RWPE2 (cell line): ENCODE measurements around the gene IGSF21.

Source experiments
- ATAC-seq: fragments of 200-7000 bp; cut with Tn5 transposase; 3 replicates; pipeline ENCODE4 v1.9.1; 2021; ENCODE audit warnings: low read depth
- DNase-seq: peaks from one replicate; pipeline ENCODE4 v3.0.0-alpha.2; 2020; ENCODE audit warnings: low spot score
- H3K27ac ChIP-seq: fragments of 450-650 bp; 2 replicates; pipeline ENCODE4 v1.5.1; 2017; ENCODE audit warnings: mild to moderate bottlenecking; ENCODE audit not compliant: poor library complexity, severe bottlenecking
- H3K27me3 ChIP-seq: fragments of 250-450 bp; sonication (Bioruptor Pico); 2 replicates; pipeline ENCODE4 v1.5.1; 2021; ENCODE audit warnings: mild to moderate bottlenecking, moderate library complexity; ENCODE audit not compliant: insufficient read depth, poor library complexity, severe bottlenecking
- H3K36me3 ChIP-seq: fragments of 250-450 bp; sonication (Bioruptor Pico); 2 replicates; pipeline ENCODE4 v1.5.1; 2020; ENCODE audit warnings: low read depth, mild to moderate bottlenecking, moderate library complexity
- H3K4me1 ChIP-seq: fragments of 250-450 bp; sonication (Bioruptor Pico); 2 replicates; pipeline ENCODE4 v1.5.1; 2021; ENCODE audit warnings: mild to moderate bottlenecking, moderate library complexity; ENCODE audit not compliant: insufficient read depth, poor library complexity, severe bottlenecking
- H3K4me3 ChIP-seq: fragments of 250-450 bp; sonication (Bioruptor Pico); 2 replicates; pipeline ENCODE4 v1.5.1; 2021; ENCODE audit warnings: mild to moderate bottlenecking, moderate library complexity; ENCODE audit not compliant: severe bottlenecking
- H3K9me3 ChIP-seq: fragments of 250-450 bp; sonication (Bioruptor Pico); 2 replicates; pipeline ENCODE4 v1.5.1; 2021; ENCODE audit warnings: mild to moderate bottlenecking, moderate library complexity; ENCODE audit not compliant: severe bottlenecking
- TF ChIP-seq, protein P1 (sequence below): fragments of 450-650 bp; IDR thresholded peaks from one replicate; pipeline ENCODE4 v1.5.1; 2017; ENCODE audit warnings: mild to moderate bottlenecking, moderate library complexity; ENCODE audit not compliant: poor library complexity, severe bottlenecking

IGSF21 gene

DNA sequence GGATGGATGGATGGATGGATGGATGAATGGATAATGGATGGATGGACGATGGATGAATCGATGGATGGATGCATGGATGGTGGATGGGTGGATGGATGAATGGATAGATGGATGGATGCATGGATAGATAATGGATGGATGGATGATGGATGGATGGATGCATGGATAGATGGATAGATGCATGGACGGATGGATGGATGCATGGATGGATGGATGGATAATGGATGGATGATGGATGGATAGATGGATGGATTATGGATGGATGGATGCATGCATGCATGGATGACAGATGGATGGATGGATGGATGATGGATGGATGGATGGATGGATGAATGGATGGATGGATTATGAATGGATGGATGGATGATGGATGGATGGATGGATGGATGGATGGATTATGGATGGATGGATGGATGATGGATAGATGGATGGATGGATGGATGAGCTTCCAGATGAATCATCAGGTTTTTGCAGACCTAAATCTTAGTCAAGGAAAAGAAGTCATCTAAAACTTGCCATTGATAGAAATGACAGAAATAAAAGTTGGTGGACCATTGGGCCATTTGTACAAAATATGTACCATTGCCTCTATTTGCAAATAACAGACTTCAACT lies 197.7 kb downstream of the IGSF21 start:
- Histone ChIP-seq H3K27ac (no peak overlapping the region), H3K4me1 (no peaks in the 10 kb centered on the region), H3K36me3 (no peaks in the 10 kb centered on the region), H3K27me3 (no peaks in the 10 kb centered on the region), H3K4me3 (no peak overlapping the region), H3K9me3 (no peaks in the 10 kb centered on the region)
- ATAC-seq, result no peak
- DNase-seq, result no peak
- TF ChIP-seq, protein P1, sequence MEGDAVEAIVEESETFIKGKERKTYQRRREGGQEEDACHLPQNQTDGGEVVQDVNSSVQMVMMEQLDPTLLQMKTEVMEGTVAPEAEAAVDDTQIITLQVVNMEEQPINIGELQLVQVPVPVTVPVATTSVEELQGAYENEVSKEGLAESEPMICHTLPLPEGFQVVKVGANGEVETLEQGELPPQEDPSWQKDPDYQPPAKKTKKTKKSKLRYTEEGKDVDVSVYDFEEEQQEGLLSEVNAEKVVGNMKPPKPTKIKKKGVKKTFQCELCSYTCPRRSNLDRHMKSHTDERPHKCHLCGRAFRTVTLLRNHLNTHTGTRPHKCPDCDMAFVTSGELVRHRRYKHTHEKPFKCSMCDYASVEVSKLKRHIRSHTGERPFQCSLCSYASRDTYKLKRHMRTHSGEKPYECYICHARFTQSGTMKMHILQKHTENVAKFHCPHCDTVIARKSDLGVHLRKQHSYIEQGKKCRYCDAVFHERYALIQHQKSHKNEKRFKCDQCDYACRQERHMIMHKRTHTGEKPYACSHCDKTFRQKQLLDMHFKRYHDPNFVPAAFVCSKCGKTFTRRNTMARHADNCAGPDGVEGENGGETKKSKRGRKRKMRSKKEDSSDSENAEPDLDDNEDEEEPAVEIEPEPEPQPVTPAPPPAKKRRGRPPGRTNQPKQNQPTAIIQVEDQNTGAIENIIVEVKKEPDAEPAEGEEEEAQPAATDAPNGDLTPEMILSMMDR, result no peak

- Histone ChIP-seq H3K9me3 (no peaks in the 10 kb centered on the region), H3K36me3 (no peaks in the 10 kb centered on the region), H3K4me3 (no peak overlapping the region), H3K27me3 (no peaks in the 10 kb centered on the region), H3K27ac (no peak overlapping the region), H3K4me1 (no peaks in the 10 kb centered on the region)
- no peak for DNase-seq
- no peak for ATAC-seq
- TF ChIP-seq, protein P1, result no peak
Observed at GRCh38 chr1:18307329-18307898, 199.8 kb downstream of the IGSF21 start.

DNA sequence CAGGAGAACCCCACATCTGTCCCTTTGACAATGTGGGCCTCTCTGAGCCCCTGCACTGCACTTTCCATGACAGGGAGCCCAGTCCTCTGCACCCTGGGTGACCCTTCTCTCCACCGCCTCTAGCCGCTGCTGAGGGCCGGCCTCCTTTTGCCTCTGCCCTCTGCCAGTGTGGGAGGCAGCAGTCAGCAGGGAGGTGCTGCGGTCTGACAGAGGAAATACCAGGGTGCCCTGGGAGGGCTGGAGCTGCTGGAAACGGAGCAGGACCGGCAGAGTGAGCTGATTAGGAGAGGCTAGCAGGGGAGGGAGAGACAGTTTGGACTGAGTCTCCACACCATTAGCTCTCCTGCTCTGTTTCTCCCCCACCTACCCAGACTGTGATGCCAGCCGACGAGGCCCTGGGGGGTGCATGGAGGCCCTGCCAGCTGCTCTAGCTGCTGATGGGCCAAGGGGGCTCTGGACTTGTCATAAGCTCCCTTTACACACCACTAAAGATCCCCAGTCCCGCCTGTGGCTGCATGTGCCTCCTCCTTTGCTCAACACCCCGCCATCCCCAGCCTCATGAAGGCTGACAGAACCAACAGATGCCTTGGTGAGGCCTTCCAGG lies 202.1 kb downstream of the IGSF21 start:
- Histone ChIP-seq H3K27me3 (no peaks in the 10 kb centered on the region), H3K4me1 (no peaks in the 10 kb centered on the region), H3K4me3 (no peak overlapping the region), H3K36me3 (no peaks in the 10 kb centered on the region), H3K27ac (no peak overlapping the region), H3K9me3 (no peaks in the 10 kb centered on the region)
- DNase-seq, result no peak
- TF ChIP-seq, protein P1, result no peak
- ATAC-seq, result no peak

GRCh38 chr1:18312961-18313360 lies 205.4 kb downstream of the IGSF21 start:
- H3K4me1 ChIP-seq, result no peaks in the 10 kb centered on the region
- no peak for DNase-seq
- no peak overlapping the region for H3K27ac ChIP-seq
- H3K27me3 ChIP-seq, result no peaks in the 10 kb centered on the region
- no peak for ATAC-seq
- H3K36me3 ChIP-seq, result no peaks in the 10 kb centered on the region
- H3K9me3 ChIP-seq, result no peaks in the 10 kb centered on the region
- H3K4me3 ChIP-seq, result no peak overlapping the region
- TF ChIP-seq, protein P1, result no peak

DNA sequence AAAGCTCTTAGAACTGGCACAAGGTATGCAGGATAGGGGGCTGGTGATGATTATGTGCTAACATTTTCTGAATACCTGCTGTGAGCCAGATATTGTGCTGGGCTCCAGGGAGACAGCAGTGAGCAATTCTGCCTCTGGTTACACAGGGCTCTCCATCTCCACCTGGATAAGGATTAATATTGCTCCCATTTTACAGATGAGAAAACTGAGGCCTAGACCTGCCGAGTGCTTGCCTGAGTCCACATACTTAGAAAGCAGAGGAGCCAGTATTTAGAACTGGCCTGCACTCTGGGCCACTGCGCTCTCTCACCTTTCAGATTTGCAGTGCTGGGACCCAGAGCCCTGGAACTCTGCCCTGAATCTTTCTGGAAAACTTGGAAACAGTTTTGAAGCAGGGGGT lies 205.9 kb downstream of the IGSF21 start:
- no peaks in the 10 kb centered on the region for H3K4me1 ChIP-seq
- H3K9me3 ChIP-seq, result no peaks in the 10 kb centered on the region
- H3K27ac ChIP-seq, result no peak overlapping the region
- ATAC-seq (no peak), DNase-seq (no peak)
- no peaks in the 10 kb centered on the region for H3K27me3 ChIP-seq
- H3K4me3 ChIP-seq, result no peak overlapping the region
- TF ChIP-seq, protein P1, result no peak
- no peaks in the 10 kb centered on the region for H3K36me3 ChIP-seq
